Left lobe of liver (tissue), 2 donors: Measurements from ENCODE around the gene ATAD2B. TPM values are rescaled to one million over a fixed set of nuclear protein-coding genes. Genes with fewer than 3 reads are reported as not detected.
"Not testable (repeated sequence)": the region's sequence is repeated elsewhere in the genome, so short reads cannot be mapped to it uniquely, and the experiment has no call there.

ENCODE experiments used
- ATAC-seq: fragments of 200-7000 bp; cut with Tn5 transposase; one replicate; pipeline ENCODE4 v1.9.1; 2020; ENCODE audit warnings: mild to moderate bottlenecking, moderate library complexity
- DNase-seq: peaks from one replicate; pipeline ENCODE4 v3.0.0-alpha.2; 2020; ENCODE audit warnings: low spot score
- total RNA-seq: library from RNA; stranded (reverse); gene quantifications from one replicate; pipeline ENCODE4 v1.2.1, GENCODE V29; 2021
- donor health status: DM: no; HTN: no; CAD: no; lungs with moderate emphysema.
- donor health status: DM: no; HTN: yes; CAD: no.

The ATAD2B gene
- 11.1 TPM for total RNA-seq

DNA sequence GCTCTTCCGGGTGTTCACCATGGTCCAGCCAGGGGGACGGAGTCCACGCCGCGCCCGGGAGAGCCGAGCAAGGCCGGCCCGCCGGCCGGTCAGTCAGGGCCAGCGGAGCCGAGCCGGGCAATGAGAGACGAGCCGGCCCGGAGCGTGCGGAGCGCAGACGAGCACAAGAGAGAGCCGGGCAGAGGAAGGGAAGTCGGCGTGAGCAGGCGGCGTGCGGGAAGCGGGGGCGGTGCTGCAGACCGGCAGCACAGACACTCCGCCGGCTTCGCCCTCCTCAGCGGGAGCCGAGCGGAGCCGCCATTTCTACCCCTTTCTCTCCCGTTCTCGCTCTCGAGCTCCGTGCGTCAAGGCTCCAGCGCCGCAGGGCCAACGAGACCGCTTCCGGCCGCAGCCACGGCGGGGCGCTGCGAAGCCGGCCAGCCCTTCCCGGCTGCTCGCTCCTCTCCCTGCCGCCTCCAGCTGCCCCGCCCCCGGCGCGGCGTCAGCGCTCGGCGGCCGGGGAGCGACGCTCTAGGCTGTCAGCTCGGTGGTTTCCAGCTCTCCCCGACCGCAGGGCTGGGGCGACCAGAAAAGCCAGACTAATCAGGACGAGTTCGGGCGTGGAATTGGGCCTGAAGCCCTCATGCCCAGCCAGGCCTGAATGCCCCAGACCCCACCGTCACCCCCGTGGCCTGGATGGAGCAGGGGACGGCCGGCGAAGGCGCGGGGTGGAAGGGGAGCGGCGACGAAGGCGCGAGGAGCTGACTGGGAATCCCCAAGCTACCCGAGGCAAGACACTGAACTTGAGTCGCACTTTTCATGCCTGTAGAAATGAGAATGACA, at the start of gene ATAD2B:
ATAD2B (minus strand) TSS at position 374 of the 822 bp plus-strand sequence; CDS start at position 21, 353 bp downstream.
- peak; percentile 94 for DNase-seq
- ATAC-seq: peak; percentile 91

DNA sequence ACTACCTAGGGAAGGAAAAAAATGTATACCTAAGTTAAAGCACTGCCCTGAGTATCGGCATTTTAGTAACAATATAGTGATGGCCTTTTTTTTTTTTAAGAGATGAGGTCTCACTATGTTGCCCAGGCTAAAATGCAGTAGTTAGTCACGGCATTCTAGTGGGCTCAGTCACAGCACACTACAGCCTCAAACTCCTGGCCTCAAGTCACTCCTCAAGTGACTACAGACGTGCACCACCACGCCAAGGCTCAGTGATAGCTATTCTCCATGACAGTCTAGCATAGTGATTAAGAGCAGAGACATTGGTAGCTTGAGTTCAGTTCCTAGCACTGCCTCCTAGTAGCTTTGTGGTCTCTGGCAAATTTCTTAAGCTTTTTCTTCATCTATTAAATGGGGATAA, 40.9 kb upstream of the ATAD2B start:
- DNase-seq (no peak), ATAC-seq (no peak)

DNA sequence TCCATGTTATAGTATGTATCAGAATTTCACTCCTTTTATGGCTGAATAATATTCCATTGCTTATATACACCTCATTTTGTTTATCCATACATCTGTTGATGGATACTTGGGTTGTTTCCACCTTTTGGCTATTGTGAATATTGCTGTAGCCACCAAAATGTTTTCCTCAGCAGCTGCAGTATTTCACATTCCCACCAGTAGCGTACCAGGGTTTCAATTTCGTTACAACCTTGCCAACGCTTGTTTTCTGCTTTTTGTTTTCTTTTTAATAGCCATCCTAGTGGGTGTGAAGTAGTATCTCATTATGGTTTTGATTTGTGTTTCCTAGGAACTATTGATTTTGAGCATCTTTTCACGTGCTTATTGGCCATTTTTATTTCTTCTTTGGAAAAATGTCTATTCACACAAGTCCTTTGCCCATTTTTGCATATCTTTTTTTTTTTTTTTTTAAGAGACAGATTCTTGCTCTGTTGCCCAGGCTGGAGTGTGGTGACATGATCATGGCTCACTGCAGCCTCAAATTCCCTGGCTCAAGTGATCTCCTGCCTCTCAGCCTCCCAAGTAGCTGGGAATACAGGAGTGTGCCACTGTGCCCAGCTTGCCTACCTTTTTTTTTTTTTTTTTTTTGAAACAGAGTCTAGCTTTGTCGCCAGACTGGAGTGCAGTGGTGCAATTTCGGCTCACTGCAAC, 27.5 kb upstream of the ATAD2B start:
- ATAC-seq (no peak), DNase-seq (no peak)

DNA sequence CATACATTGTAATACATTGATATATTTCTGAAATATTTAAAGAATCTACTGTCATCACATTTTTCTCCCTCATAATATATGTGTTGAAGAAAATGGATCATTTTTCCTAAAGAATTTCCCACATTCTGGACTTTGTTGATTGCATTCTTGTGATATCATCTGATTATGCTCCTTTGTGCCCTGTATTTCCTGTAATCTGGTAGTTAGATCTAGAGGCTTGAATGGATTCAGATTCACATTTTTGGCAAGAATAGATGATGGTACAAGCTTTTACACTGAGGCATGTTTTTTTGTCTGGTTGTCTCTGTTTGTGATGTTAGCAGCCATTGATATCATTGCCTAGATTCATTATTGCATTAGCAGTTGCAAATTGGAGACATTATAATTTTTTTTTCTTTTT, 26.7 kb upstream of the ATAD2B start:
- no peak for DNase-seq
- ATAC-seq: no peak

DNA sequence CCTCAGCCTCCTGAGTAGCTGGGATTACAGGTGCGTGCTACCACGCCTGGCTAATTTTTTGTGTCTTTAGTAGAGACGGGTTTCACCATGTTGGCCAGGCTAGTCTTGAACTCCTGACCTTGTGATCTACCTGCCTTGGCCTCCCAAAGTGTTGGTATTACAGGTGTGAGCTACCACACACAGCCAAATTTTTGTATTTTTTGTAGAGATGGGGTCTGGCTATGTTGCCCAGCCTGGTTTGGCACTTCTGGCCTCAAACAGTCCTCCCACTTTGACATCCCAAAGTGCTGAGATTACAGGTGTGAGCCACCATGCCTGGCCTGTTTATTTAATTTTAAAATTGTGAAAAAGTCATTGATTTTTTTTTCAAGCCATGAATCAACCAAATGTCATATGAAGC, 25.6 kb upstream of the ATAD2B start:
- not testable (repeated sequence) for ATAC-seq, DNase-seq

DNA sequence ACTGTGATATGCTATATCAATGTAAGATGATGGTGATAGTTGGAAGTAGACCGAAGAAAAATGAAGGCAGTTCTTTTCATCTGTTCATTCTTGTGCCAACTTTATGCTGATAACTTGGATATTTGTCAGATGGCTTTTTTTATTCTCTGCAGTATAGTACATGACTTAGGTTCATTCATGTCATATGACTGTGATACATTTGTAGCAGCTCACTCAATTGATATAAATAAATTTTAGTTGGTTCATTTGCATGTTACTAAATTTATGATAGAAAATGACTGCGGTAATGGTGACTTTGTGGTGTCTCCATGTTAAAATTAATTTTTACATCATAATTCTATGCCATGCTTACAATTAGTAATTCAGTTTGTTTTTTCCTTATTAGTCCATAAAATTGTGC, 20.4 kb upstream of the ATAD2B start:
- ATAC-seq (no peak), DNase-seq (no peak)

DNA sequence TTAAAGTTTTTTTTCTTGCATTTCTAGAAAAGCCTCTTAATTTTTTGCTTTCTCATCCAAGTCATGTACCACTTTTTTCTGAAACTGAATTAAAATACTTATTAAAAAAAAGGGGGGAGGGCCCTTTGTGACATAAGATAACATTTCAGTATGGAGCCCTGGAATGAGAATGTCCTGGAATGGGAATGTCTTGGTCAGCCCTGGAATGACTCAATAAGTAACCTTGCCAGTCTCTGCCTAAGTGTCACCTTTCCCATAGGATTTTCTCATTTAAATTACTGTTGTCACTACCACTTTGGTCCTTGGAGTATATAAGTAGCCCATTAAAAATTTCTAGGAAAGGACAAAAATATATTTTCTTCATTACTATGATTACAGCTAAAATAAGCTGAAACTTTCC, 18.1 kb upstream of the ATAD2B start:
- no peak for ATAC-seq
- no peak for DNase-seq

DNA sequence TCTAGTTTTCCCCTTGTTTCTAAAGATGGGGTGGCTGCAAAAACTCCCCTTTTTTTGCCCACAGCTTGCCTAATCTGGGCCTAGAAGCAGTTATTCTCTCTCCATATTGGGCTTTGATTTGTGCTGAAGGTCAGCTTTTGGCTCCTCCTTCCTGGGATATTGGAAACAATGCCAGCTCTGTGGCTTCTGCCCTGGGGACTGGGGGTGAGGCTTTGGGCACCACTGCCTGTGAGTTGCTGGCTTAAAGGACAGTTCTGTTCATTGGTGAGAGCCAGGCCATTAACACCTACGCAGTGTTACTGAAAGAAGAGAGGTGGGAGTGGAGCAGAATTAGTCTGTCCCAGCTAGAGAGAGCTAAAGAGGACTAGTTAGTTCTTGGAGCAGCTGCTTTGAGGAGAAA, 17.6 kb upstream of the ATAD2B start:
- DNase-seq: peak; percentile 69

DNA sequence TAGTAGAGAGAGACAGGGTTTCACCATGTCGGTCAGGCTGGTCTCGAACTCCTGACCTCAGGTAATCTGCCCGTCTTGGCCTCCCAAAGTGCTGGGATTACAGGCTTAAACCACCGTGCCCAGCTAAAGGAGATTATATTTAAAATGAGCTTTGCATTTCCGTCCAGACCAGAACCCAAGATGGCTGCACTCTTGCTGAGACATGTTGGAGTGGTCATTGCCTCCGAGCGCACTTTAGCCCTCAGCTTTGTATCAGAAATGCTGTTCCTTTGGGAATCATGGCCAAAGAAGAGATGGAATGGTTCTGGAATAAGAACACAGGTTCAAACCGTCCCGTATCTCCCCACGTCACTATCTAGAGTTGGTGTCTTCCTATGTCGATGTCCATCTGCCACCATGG, 16.7 kb upstream of the ATAD2B start:
- DNase-seq (no peak), ATAC-seq (no peak)

More for the DNA sequence above, 17.6 kb upstream of the ATAD2B start:
- ATAC-seq: peak; percentile 62

DNA sequence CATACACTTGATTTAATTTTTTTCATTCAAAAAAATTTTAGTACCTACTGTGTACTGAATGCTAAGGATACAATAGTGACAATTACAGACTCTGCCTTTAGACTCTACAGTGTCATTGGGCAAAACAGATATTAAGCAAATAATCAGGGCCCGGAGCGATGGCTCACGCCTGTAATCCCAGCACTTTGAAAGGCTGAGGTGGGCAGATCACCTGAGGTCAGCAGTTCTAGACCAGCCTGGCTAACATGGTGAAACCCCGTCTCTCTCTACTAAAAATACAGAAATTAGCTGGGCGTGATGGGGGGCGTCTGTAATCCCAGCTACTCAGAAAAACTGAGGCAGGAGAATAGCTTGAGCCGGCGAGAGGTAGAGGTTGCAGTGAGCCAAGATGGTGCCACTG, 14.7 kb upstream of the ATAD2B start:
- no peak for ATAC-seq
- DNase-seq: no peak

DNA sequence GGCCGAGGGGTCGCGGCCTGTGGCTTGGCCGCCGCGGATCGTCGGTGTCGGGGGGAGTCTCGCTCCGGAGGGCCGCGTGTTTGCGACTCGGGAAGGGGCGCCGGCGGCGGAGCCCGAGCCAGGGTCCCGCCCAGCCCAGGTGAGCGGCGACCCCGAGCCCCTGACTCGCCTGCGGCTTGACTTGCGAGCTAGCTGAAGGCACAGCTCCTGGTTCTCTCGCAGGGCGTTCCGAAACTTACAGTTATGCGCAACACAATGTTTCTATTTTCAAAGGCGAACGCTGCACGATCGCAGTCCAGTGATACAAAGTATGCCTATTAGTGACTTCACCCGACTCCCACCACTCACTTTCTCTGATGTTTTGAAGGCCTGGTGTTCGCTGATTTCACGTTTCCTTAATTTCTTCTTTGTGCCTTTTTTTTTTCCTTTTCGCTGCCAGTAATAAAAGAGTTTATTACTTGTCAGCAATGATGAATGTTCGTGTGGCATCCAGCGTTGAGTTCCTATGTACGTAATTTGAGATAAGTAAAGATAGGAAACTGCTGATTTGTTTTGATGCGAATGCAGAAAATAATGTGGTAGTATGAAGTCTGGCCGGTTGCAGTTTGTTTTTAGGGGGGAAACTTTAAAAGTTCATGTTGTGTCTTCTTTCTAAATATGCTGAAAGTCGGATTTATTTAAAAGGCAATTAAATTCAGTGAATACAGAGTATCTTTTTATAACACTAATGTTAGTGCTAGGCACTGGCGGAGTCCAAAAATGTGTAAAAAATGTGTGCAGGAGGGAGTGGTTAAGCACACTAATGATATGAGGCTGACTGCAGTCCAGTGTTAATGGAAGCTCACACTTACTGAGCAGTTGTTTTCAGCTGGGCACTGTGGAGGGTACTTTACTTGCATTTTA, 14.0 kb upstream of the ATAD2B start:
- no peak for DNase-seq
- ATAC-seq: peak; percentile 55

DNA sequence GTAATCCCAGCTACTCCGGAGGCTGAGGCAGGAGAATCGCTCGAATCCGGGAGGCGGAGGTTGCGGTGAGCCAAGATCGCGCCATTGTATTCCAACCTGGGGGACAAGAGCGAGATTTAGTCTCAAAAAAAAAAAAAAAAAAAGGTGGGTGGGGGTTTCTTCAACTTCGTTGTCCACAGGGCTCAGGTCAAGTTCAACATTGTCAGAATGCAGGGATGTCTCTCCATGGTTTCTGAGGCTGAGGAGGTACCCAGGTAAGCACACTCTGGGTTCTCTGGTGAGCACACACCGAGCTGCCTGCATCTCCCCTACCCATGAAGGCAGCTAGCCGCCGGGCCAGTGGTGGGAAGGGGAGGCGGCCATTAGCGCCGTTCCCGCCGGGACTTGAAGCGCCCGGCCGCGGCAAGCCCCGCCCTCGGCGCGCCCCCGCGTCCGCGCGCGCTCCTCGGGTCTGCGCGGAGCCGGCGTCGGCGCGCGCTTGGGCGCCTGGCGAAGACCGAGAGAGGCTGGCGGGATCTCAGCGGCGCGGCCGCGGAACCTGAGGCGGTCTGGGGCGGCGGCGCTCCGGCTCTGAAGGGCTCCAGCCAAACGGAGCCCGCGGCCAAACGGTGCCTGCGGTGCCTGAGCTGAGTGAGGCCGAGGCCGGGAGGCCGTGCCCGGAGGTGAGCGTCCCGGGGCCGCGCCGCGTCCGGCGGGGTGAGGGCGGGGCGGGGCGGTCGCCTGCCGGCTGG, 13.2 kb upstream of the ATAD2B start, which contains the start of gene UBXN2A:
UBXN2A (plus strand) TSS at position 477 of the 731 bp plus-strand sequence. CDS start 17,852 bp downstream, outside the sequence.
- DNase-seq: peak; percentile 81
- peak; percentile 93 for ATAC-seq

DNA sequence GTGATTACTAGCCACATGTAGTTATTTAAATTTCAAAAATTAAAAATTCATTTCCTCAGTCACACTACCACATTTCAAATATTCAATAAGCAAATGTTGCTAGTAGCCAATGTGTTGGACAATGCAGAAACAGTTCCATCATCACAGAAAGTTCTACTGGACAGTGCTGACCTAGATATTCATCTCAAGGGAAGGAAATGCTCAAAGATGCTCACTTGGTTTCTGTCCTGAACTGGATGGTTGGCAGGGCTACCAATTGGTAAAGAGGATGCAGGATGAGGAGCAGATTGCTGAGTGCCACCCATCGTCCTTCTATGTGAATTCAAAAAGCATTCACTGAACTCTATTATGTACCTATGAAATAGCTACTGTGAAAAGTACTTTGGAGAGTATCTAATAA, 7.3 kb upstream of the ATAD2B start:
- DNase-seq (no peak), ATAC-seq (no peak)

DNA sequence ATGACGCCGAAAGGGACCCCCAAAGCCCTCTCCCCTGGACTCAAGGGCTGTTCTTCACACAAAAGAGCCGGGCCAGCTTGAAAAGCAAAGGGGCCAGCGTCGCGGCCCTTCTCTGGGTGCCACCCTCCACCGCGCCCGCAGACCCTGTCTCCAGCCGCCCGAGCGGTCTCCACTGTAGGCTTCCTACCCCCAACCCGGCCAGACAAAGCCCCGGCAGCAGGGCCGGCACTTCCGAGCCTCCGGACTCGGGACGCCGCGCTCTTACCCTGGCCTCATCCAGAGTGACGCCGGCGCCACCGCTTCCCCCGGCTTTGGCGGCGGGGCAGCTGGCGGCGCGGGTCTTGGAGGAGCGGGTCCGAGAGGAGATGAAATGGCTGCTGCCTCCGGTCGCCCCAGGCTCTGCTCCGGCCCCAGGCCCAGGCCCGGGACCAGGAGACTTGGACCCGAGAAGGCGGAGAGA, 603 bp downstream of the ATAD2B start:
- ATAC-seq (peak; percentile 40), DNase-seq (peak; percentile 64)

DNA sequence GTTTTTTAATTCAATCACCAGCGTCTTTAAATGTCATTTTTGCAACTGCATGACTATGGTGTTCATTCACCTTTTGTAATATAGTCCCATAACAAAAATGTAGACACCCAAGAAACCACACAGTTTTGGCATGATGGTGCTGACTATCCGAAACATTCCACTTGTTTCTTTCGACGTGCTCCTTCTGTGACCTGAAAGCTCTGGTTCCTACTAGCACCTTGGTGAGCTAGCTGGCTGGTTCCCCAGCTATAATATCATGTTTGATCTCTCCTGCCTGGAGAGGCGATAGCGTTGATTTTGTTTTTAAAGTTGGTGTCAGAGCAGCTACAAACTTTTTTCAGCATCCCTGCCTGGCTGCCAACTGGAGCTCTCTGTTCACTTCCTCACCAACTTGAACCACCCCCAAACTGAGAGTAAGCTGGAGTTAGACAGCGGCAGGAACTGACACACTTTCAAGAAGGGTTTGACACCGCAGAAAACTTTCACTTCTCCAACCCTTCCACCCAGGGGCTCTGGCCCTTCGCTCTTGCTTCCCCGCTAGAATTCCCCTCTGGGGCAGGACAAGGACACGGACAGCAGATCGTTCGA, 1.1 kb downstream of the ATAD2B start:
- DNase-seq (no peak), ATAC-seq (peak; percentile 46)

DNA sequence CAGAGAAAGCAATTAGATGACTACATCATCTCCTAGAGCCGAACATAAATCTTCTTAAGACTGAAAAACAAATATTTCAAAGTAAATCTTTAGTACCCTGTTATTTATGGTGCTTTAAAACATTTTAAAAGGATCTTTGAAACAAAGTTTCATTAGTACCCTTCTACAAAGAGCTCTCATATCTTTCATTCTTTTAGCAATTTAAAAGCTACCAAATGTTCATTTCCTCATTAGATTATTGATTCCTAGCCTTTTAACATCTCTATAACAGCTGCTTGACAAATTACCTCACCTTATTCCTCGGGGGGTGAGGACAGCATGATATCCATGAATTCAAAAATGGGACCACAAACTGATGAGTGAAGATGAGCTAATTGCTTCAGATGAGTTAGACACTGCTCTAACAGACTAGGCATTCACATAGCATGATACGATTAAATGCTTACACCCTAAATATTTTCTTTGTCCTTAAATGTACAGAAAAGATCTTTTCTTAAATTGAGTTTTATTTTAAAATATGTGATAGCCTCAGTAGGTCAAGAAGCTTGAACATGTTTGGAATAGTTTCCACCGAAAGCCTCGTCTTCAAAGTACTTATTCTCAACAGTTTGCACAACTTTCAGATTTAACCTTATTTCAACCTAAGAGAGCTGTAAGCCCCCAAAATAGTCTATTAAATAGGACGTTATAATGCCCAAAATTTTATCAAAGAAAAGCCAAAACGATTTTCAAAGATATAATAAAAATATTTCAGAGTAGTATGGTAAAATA, 2.1 kb downstream of the ATAD2B start:
- no peak for DNase-seq
- no peak for ATAC-seq

DNA sequence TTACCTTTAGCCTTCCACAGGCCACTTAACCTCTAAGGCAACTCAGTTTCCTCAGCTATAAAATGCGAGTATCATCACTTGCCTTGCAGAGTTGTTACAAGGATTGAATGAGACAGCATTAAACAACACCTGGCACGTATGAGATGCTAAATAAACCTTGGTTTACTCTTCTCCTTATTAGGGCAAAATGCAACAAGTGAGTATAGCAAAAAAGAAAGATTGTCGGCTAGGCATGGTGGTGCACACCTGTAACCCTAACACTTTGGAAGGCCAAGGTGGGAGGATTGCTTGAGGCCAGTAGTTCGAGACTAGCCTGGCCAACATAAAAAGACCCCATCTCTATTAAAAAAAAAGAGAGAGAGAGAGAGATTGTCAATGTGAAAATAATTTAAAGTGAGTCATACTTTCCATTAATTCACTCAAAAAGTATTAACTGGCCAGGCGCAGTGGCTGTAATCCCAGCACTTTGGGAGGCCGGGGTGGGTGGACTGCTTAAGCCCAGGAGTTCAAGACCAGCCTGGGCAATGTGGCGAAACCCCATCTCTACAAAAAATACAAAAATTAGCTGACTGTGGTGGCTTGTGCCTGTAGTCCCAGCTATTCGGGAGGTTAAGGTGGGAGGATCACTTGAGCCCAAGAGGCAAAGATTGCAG, 8.0 kb downstream of the ATAD2B start:
- DNase-seq: no peak
- no peak for ATAC-seq

DNA sequence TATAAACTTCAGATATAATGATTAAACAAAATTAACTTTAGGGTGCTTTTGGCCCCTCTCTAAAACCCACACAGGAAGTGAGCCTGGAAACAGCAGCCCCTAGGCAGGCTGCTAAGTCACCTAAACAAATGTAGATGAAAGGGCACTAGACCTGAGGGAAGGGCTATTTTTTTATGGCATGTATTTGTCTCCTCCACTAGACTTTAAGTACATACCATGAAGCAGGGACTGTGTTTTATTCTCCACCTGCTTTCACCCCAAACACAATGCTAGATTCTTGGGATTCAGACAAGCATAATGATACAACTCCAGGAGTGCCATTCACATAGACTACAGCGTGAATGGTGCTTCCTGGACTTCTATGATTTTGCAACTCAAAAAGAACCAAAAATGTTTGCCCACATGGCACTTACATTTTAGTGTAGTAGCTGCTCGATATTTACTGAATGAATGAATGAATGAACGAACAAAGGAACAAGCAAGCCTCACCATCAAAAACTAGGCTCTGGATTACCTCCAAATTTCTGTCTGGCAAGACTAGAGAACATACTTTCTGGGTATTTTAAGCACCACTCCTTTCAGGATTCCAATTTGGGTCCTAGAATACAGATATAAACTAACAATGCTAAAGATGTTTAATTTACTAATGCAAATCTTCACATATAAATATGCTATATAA, 10.1 kb downstream of the ATAD2B start:
- ATAC-seq: no peak

More for the DNA sequence above, 10.1 kb downstream of the ATAD2B start:
- no peak for DNase-seq
